Endothelial cell (in vitro differentiated cells): ENCODE measurements around the gene LTBR. TPM values are rescaled to one million over a fixed set of nuclear protein-coding genes. Genes with fewer than 3 reads are reported as not detected.

Experiments
- DNase-seq: peaks from one replicate; pipeline ENCODE4 v3.0.0; 2021; ENCODE audit warnings: low spot score
- H3K27ac Mint-ChIP-seq: one replicate; pipeline ENCODE4 v1.8.0; 2021; ENCODE audit warnings: mixed read lengths, inconsistent platforms; ENCODE audit not compliant: unreplicated experiment
- H3K27me3 Mint-ChIP-seq: one replicate; pipeline ENCODE4 v1.8.0; 2021; ENCODE audit warnings: mild to moderate bottlenecking, moderate library complexity, mixed read lengths, inconsistent platforms; ENCODE audit not compliant: unreplicated experiment
- H3K36me3 Mint-ChIP-seq: one replicate; pipeline ENCODE4 v1.8.0; 2021; ENCODE audit warnings: mild to moderate bottlenecking, low read depth, mixed read lengths, inconsistent platforms; ENCODE audit not compliant: unreplicated experiment
- H3K4me1 Mint-ChIP-seq: one replicate; pipeline ENCODE4 v1.8.0; 2021; ENCODE audit warnings: mild to moderate bottlenecking, mixed read lengths, inconsistent platforms; ENCODE audit not compliant: unreplicated experiment
- H3K4me3 Mint-ChIP-seq: one replicate; pipeline ENCODE4 v1.8.0; 2021; ENCODE audit warnings: mild to moderate bottlenecking, mixed read lengths, inconsistent platforms; ENCODE audit not compliant: unreplicated experiment
- H3K9me3 Mint-ChIP-seq: one replicate; pipeline ENCODE4 v1.8.0; 2021; ENCODE audit warnings: mixed read lengths, inconsistent platforms; ENCODE audit not compliant: unreplicated experiment
- total RNA-seq: library from RNA; stranded (reverse); fragmentation: NEBNext Ultra II Directional; extraction: Animal tissue kit (Norgen Biotek cat#: 25700); gene quantifications from one replicate; pipeline ENCODE4 v1.2.1, GENCODE V29; 2021; ENCODE audit not compliant: unreplicated experiment
- TF ChIP-seq, protein P1 (sequence below): fragments of 200-600 bp; sonication (generic); IDR thresholded peaks from one replicate; pipeline ENCODE4 v1.5.0; 2021; ENCODE audit warnings: antibody characterized with exemption; ENCODE audit not compliant: unreplicated experiment

LTBR gene
- total RNA-seq, 1 donor from 2014 or later = 40.3 TPM

- H3K4me3 Mint-ChIP-seq = no peak overlapping the region
- no peak overlapping the region for H3K27ac Mint-ChIP-seq
- DNase-seq = no peak
- H3K9me3 Mint-ChIP-seq = no peaks in the 10 kb centered on the region
- TF ChIP-seq, protein P1, sequence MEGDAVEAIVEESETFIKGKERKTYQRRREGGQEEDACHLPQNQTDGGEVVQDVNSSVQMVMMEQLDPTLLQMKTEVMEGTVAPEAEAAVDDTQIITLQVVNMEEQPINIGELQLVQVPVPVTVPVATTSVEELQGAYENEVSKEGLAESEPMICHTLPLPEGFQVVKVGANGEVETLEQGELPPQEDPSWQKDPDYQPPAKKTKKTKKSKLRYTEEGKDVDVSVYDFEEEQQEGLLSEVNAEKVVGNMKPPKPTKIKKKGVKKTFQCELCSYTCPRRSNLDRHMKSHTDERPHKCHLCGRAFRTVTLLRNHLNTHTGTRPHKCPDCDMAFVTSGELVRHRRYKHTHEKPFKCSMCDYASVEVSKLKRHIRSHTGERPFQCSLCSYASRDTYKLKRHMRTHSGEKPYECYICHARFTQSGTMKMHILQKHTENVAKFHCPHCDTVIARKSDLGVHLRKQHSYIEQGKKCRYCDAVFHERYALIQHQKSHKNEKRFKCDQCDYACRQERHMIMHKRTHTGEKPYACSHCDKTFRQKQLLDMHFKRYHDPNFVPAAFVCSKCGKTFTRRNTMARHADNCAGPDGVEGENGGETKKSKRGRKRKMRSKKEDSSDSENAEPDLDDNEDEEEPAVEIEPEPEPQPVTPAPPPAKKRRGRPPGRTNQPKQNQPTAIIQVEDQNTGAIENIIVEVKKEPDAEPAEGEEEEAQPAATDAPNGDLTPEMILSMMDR = no peak
- H3K27me3 Mint-ChIP-seq = peaks cover 2% of the 10 kb centered on the region
- H3K36me3 Mint-ChIP-seq = no peaks in the 10 kb centered on the region
- peaks cover 5% of the 10 kb centered on the region for H3K4me1 Mint-ChIP-seq
Measured at GRCh38 chr12:6438345-6438744, 54.4 kb downstream of the LTBR start.

- H3K9me3 Mint-ChIP-seq = no peaks in the 10 kb centered on the region
- H3K4me1 Mint-ChIP-seq = peaks cover 12% of the 10 kb centered on the region
- H3K4me3 Mint-ChIP-seq = no peak overlapping the region
- H3K36me3 Mint-ChIP-seq = peaks cover 5% of the 10 kb centered on the region
- peaks cover 2% of the 10 kb centered on the region for H3K27me3 Mint-ChIP-seq
- no peak for DNase-seq
- TF ChIP-seq, protein P1 = no peak
- H3K27ac Mint-ChIP-seq = no peak overlapping the region
Measured at GRCh38 chr12:6440391-6440790, 56.4 kb downstream of the LTBR start.

Other genes starting within 250 kb of the LTBR start
- 67.2 TPM for gene CD9, start 183.8 kb upstream of the LTBR start, total RNA-seq
- gene PLEKHG6, start 73.5 kb upstream of the LTBR start, total RNA-seq = 1.9 TPM
- 125 TPM for gene TNFRSF1A, start 42.1 kb upstream of the LTBR start, total RNA-seq
- 2.2 TPM for gene SCNN1A, start 8.6 kb upstream of the LTBR start, total RNA-seq
- gene CD27, start 60.8 kb downstream of the LTBR start, total RNA-seq = not detected
- 2.8 TPM for gene TAPBPL, start 67.9 kb downstream of the LTBR start, total RNA-seq
- gene VAMP1, start 86.5 kb downstream of the LTBR start, total RNA-seq = 5.5 TPM
- gene MRPL51, start 109.1 kb downstream of the LTBR start, total RNA-seq = 168 TPM
- gene NCAPD2, start 109.9 kb downstream of the LTBR start, total RNA-seq = 25.3 TPM
- gene GAPDH, start 150.4 kb downstream of the LTBR start, total RNA-seq = 2,393 TPM
- 82.2 TPM for gene IFFO1, start 171.9 kb downstream of the LTBR start, total RNA-seq
- gene NOP2, start 184.1 kb downstream of the LTBR start, total RNA-seq = 37.5 TPM
- 334 TPM for gene CHD4, start 223.2 kb downstream of the LTBR start, total RNA-seq